WTC11 (cell line): ENCODE results near the gene NIPAL4. TPM values are rescaled to one million over a fixed set of nuclear protein-coding genes. Genes with fewer than 3 reads are reported as not detected.

Source experiments
- ATAC-seq: fragments of 200-7000 bp; cut with Tn5 transposase; 2 replicates; pipeline ENCODE4 v1.10.0; 2021; ENCODE audit warnings: mild to moderate bottlenecking, moderate library complexity
- CTCF ChIA-PET: fragments of 300-600 bp; sonication (Branson Sonifier 250); formaldehyde crosslinking; loops from one replicate; lab custom pipeline; 2021; ENCODE audit warnings: antibody characterized with exemption; lab: Charles Lee
- POLR2A ChIA-PET: fragments of 350-600 bp; sonication (Branson Sonifier 250); formaldehyde crosslinking; loops from one replicate; lab custom pipeline; 2021; ENCODE audit warnings: antibody characterized with exemption; lab: Charles Lee
- DNase-seq: peaks from one replicate; pipeline ENCODE4 v3.0.0; 2021; ENCODE audit warnings: low spot score
- H3K27ac Mint-ChIP-seq: 2 replicates; pipeline ENCODE4 v1.8.0; 2021; ENCODE audit warnings: mixed read lengths
- H3K27me3 Mint-ChIP-seq: 2 replicates; pipeline ENCODE4 v1.8.0; 2021; ENCODE audit warnings: low read depth, mild to moderate bottlenecking, moderate library complexity, mixed read lengths
- H3K36me3 Mint-ChIP-seq: 2 replicates; pipeline ENCODE4 v1.8.0; 2021; ENCODE audit warnings: mixed read lengths
- H3K4me1 Mint-ChIP-seq: 2 replicates; pipeline ENCODE4 v1.8.0; 2022; ENCODE audit warnings: mixed read lengths
- H3K4me3 Mint-ChIP-seq: 2 replicates; pipeline ENCODE4 v1.8.0; 2021; ENCODE audit warnings: mild to moderate bottlenecking, moderate library complexity, mixed read lengths
- H3K9me3 Mint-ChIP-seq: 2 replicates; pipeline ENCODE4 v1.8.0; 2021; ENCODE audit warnings: mixed read lengths
- AFF4 ChIP-seq: sonication (generic); formaldehyde crosslinking; IDR thresholded peaks from 2 replicates; pipeline ENCODE4 v1.8.1; 2023; ENCODE audit warnings: mild to moderate bottlenecking, missing genetic modification reagents, borderline replicate concordance
- ERG ChIP-seq: fragments of 250-450 bp; sonication (Bioruptor Pico); IDR thresholded peaks from 2 replicates; pipeline ENCODE4 v1.8.0; 2021; ENCODE audit warnings: mild to moderate bottlenecking
- HMGXB4 ChIP-seq: sonication (generic); formaldehyde crosslinking; IDR thresholded peaks from 2 replicates; pipeline ENCODE4 v1.8.1; 2023; ENCODE audit warnings: mild to moderate bottlenecking, moderate library complexity, missing genetic modification reagents
- IRF1 ChIP-seq: sonication (generic); formaldehyde crosslinking; IDR thresholded peaks from 2 replicates; pipeline ENCODE4 v1.8.0; 2023; ENCODE audit warnings: missing genetic modification reagents
- OVOL2 ChIP-seq: fragments of 250-450 bp; sonication (Bioruptor Pico); IDR thresholded peaks from 2 replicates; pipeline ENCODE4 v1.9.0; 2021; ENCODE audit warnings: mild to moderate bottlenecking, borderline replicate concordance
- PRDM15 ChIP-seq: sonication (generic); formaldehyde crosslinking; IDR thresholded peaks from 2 replicates; pipeline ENCODE4 v1.8.0; 2022; ENCODE audit warnings: missing genetic modification reagents
- PREB ChIP-seq: sonication (generic); formaldehyde crosslinking; IDR thresholded peaks from 2 replicates; pipeline ENCODE4 v1.8.1; 2022; ENCODE audit warnings: mild to moderate bottlenecking, missing genetic modification reagents, moderate library complexity, borderline replicate concordance
- RELA ChIP-seq: sonication (generic); formaldehyde crosslinking; IDR thresholded peaks from 2 replicates; pipeline ENCODE4 v1.8.1; 2022; ENCODE audit warnings: missing genetic modification reagents, mild to moderate bottlenecking, borderline replicate concordance
- TP53 ChIP-seq: sonication (generic); formaldehyde crosslinking; IDR thresholded peaks from 2 replicates; pipeline ENCODE4 v1.8.1; 2023; ENCODE audit warnings: mild to moderate bottlenecking, missing genetic modification reagents
- ZNF121 ChIP-seq: sonication (generic); formaldehyde crosslinking; IDR thresholded peaks from 2 replicates; pipeline ENCODE4 v1.8.0; 2023; ENCODE audit warnings: missing genetic modification reagents
- ZNF281 ChIP-seq: sonication (generic); formaldehyde crosslinking; IDR thresholded peaks from 2 replicates; pipeline ENCODE4 v1.8.0; 2023; ENCODE audit warnings: mild to moderate bottlenecking, missing genetic modification reagents
- ZNF671 ChIP-seq: fragments of 250-450 bp; sonication (Bioruptor Pico); IDR thresholded peaks from 2 replicates; pipeline ENCODE4 v1.8.0; 2021; ENCODE audit warnings: mild to moderate bottlenecking
- total RNA-seq: library from RNA; stranded (reverse); gene quantifications from 3 replicates; pipeline ENCODE4 v1.2.3, GENCODE V29; 2021
- TF ChIP-seq, protein P1 (sequence below): sonication (generic); formaldehyde crosslinking; conservative IDR thresholded peaks from 2 replicates; pipeline ENCODE4 v1.8.1; 2022; ENCODE audit warnings: mild to moderate bottlenecking, missing genetic modification reagents

NIPAL4 gene
- total RNA-seq, 1 experiment from 2014 or later = not detected

- Mint-ChIP-seq H3K27ac (no peak overlapping the region), H3K36me3 (peaks cover 19% of the 10 kb centered on the region), H3K27me3 (no peaks in the 10 kb centered on the region), H3K9me3 (peaks cover 9% of the 10 kb centered on the region; the same call in 1 of the 2 replicates), H3K4me1 (no peaks in the 10 kb centered on the region), H3K4me3 (no peak overlapping the region)
- DNase-seq (no peak), ATAC-seq (no peak)
- no peak for TF ChIP-seq PRDM15 (CRISPR knock-in tag)
- no peak for TF ChIP-seq ZNF121 (CRISPR knock-in tag)
- ChIA-PET POLR2A (no interaction called here), CTCF (no interaction called here)
Measured at GRCh38 chr5:157514974-157515373, 55.0 kb downstream of the NIPAL4 start.

DNA sequence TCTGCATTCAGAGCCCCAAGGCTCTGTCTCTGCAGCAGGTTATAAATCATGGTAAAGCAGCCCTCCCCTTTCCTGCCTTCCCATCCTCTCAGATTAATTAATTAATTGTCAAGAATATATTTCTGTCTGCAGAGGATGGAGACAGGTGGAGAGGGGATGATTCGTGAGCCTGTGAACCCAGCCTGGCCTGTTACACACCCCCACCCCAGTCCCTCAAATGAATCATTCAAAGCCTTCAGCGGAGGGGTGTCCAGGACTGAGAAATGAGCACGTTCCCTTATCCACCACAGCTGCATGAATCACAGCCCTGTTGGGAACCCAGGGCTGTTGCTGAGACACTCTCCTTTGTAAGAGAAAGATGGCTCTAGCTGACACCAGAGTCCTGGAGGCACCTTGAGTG is 56.0 kb downstream of the NIPAL4 start:
- H3K27ac Mint-ChIP-seq = no peak overlapping the region
- peaks cover 19% of the 10 kb centered on the region for H3K36me3 Mint-ChIP-seq
- DNase-seq (no peak), ATAC-seq (no peak)
- H3K27me3 Mint-ChIP-seq = no peaks in the 10 kb centered on the region
- CTCF ChIA-PET = no interaction called here
- H3K4me1 Mint-ChIP-seq = no peaks in the 10 kb centered on the region
- no peak overlapping the region for H3K4me3 Mint-ChIP-seq
- POLR2A ChIA-PET = no interaction called here
- H3K9me3 Mint-ChIP-seq = peaks cover 9% of the 10 kb centered on the region; the same call in 1 of the 2 replicates
- TF ChIP-seq TP53 (CRISPR knock-in tag) (no peak), HMGXB4 (CRISPR knock-in tag) (no peak), ZNF671 (no peak), ZNF281 (CRISPR knock-in tag) (no peak), IRF1 (CRISPR knock-in tag) (no peak), OVOL2 (CRISPR knock-in tag) (no peak), ERG (no peak), AFF4 (CRISPR knock-in tag) (no peak), RELA (CRISPR knock-in tag) (no peak), PREB (CRISPR knock-in tag) (no peak)
- TF ChIP-seq, protein P1, sequence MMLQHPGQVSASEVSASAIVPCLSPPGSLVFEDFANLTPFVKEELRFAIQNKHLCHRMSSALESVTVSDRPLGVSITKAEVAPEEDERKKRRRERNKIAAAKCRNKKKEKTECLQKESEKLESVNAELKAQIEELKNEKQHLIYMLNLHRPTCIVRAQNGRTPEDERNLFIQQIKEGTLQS (CRISPR knock-in tag) = no peak
